Measurements from ENCODE around the gene PGS1. TPM values are rescaled to one million over a fixed set of nuclear protein-coding genes. Genes with fewer than 3 reads are reported as not detected.
A peak's percentile ranks its signal among the peaks of the same experiment; 100 is the strongest.

Gene PGS1
- total and polyA plus RNA-seq, 10 of the 15 experiments (the other 5 are each of a cell fraction or from before 2014, with no cell fraction given), result 1.3 to 37.6 (median 27.4) TPM

DNA sequence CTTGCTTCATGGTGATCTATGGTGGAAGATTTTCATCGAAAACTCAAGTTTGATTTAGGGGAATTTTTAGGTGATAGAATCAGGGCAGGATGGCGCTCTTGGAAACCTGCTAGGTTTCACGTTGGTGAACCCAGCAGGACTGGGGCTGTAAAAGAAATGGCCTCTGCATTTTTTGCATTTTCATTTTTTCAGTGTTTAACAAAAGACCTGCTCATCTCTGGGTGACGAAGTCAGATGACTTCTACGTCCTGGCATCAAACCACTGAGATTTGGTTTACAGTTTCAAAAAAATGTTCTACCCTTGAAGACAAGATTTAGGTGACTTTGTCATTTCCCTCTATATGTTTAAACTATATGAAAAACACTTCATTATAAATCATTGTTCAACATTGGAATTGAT lies 1.9 kb downstream of the PGS1 start:
- no peak for ATAC-seq
- Histone ChIP-seq H3K4me2 (ENCODE audit: control insufficient read depth, insufficient read depth) (peak overlapping the region; percentile 46), H4K20me1 (ENCODE audit: control insufficient read depth, insufficient read depth) (no peaks in the 10 kb centered on the region), H3K4me3 (peak overlapping the region; percentile 91), H3K36me3 (ENCODE audit: control insufficient read depth in 2 of 2, insufficient read depth in 2 of 2, low read length in 1 of 2) (no peaks in the 10 kb centered on the region; a peak in 1 of 4 replicates), H3K4me1 (ENCODE audit: control insufficient read depth, insufficient read depth, low read length) (peaks cover 60% of the 10 kb centered on the region), H3K27ac (ENCODE audit: control insufficient read depth, insufficient read depth) (0 out of 2 replicates have a peak overlapping the region, but pooled peaks have one; percentile 24), H3K9me3 (replicated peaks; ENCODE audit: control insufficient read depth, insufficient read depth, low read length) (no peaks in the 10 kb centered on the region), H3K79me2 (ENCODE audit: control insufficient read depth, insufficient read depth, low read length) (peaks cover 66% of the 10 kb centered on the region), H3K27me3 (replicated peaks in 1 of 2; ENCODE audit: control insufficient read depth in 2 of 2, insufficient read depth in 2 of 2, low read length in 1 of 2) (no peaks in the 10 kb centered on the region), H2AFZ (ENCODE audit: control insufficient read depth, low read depth, low read length) (no peak overlapping the region), H3K9ac (ENCODE audit: control insufficient read depth, insufficient read depth, low read length) (peak overlapping the region; percentile 38; the same call in 1 of the 2 replicates)
- RAD21 ChIA-PET (ENCODE audit: unreplicated experiment), result interaction anchor here (1.6 kb wide), 1 partner anchor 19 kb away, joined by 5 read pairs; no protein-coding TSS in a partner anchor
- intact Hi-C loops (cut with micrococcal nuclease; ENCODE audit: unreplicated experiment) (no loop called here), in situ Hi-C loops (cut with MboI) (no loop called here)
- SMC1A ChIA-PET (ENCODE audit: uncharacterized antibody, unreplicated experiment), result no interaction called here
- BruUV-seq (replicated peaks), result no TSS peak
- 77% methylated on average over 5 of the region's 5 CpGs for WGBS (ENCODE audit: insufficient coverage, insufficient replicate concordance, low lambda C conversion rate, missing lambda C conversion rate)
- POLR2A ChIA-PET, result interaction anchor here (0.5 kb wide), 1 partner anchor 11 kb away, joined by 3 read pairs; no protein-coding TSS in a partner anchor
- FAIRE-seq, result no peak
- CTCF ChIA-PET, result interaction anchor here (0.6 to 2.4 kb wide), 4 partner anchors 12 to 1462 kb away, joined by 3 to 6 read pairs (median 4); no protein-coding TSS in a partner anchor
- DNase-seq (ENCODE audit: low read depth, low spot score), result no peak
- no peak for TF ChIP-seq CBFB (IDR thresholded peaks at IDR 0.05; ENCODE audit: low read depth)
- no peak for TF ChIP-seq HDAC6 (IDR thresholded peaks at IDR 0.05; ENCODE audit: unreplicated experiment)
- TF ChIP-seq, protein P1, sequence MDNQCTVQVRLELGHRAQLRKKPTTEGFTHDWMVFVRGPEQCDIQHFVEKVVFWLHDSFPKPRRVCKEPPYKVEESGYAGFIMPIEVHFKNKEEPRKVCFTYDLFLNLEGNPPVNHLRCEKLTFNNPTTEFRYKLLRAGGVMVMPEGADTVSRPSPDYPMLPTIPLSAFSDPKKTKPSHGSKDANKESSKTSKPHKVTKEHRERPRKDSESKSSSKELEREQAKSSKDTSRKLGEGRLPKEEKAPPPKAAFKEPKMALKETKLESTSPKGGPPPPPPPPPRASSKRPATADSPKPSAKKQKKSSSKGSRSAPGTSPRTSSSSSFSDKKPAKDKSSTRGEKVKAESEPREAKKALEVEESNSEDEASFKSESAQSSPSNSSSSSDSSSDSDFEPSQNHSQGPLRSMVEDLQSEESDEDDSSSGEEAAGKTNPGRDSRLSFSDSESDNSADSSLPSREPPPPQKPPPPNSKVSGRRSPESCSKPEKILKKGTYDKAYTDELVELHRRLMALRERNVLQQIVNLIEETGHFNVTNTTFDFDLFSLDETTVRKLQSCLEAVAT (IDR thresholded peaks at IDR 0.05), result no peak
- TF ChIP-seq SIN3A (IDR thresholded peaks at IDR 0.05; ENCODE audit: low read depth, low read length), result no peak
- TF ChIP-seq TARDBP (IDR thresholded peaks at IDR 0.05; ENCODE audit: borderline replicate concordance), result no peak
- TF ChIP-seq CBX3 (IDR thresholded peaks at IDR 0.05; ENCODE audit: borderline replicate concordance, low read depth), result no peak
